ENCODE results near the gene DRAXIN. TPM values are rescaled to one million over a fixed set of nuclear protein-coding genes. Genes with fewer than 3 reads are reported as not detected.
A peak's percentile ranks its signal among the peaks of the same experiment; 100 is the strongest.

DRAXIN gene
- total RNA-seq, 1 experiment from 2014 or later, result 20.5 TPM

DNA sequence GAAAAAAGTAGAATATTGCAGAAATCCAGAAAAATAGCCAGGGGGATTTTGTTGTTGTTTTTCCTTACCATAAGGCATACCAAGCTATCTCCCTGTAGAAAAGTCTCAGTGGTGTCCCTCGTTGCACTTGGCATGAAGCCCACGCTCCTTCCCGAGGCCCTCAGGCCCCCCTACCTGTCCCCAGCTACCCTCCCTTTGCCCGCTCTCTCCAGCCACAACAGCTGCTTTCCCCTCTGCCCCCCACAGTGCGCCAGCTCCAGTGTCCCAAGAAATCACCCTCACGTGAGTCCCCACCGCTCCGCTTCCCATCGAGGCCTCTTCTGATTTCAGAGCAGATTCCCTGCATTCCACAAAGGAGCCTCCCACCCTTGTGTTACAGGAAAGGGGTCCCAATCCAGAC is 52.8 kb downstream of the DRAXIN start:
- no peak overlapping the region for H4K91ac ChIP-seq (ENCODE audit: insufficient read length, low read depth, low read length)
- H3K4me1 Mint-ChIP-seq, result peaks cover 14 to 25% of the 10 kb centered on the region in 2 experiments
- TF ChIP-seq, protein P1, sequence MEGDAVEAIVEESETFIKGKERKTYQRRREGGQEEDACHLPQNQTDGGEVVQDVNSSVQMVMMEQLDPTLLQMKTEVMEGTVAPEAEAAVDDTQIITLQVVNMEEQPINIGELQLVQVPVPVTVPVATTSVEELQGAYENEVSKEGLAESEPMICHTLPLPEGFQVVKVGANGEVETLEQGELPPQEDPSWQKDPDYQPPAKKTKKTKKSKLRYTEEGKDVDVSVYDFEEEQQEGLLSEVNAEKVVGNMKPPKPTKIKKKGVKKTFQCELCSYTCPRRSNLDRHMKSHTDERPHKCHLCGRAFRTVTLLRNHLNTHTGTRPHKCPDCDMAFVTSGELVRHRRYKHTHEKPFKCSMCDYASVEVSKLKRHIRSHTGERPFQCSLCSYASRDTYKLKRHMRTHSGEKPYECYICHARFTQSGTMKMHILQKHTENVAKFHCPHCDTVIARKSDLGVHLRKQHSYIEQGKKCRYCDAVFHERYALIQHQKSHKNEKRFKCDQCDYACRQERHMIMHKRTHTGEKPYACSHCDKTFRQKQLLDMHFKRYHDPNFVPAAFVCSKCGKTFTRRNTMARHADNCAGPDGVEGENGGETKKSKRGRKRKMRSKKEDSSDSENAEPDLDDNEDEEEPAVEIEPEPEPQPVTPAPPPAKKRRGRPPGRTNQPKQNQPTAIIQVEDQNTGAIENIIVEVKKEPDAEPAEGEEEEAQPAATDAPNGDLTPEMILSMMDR (conservative IDR thresholded peaks at IDR 0.05), result no peak

More for the DNA sequence above, 52.8 kb downstream of the DRAXIN start:
- Histone ChIP-seq H3K27me3 (ENCODE audit: insufficient read depth, low read length) (no peaks in the 10 kb centered on the region), H3K27ac (ENCODE audit: insufficient read length, low read depth, low read length) (no peak overlapping the region), H3K18ac (ENCODE audit: insufficient read length, low read depth, low read length) (no peak overlapping the region), H3K9me3 (ENCODE audit: control insufficient read depth, low read depth, low read length) (no peaks in the 10 kb centered on the region), H4K5ac (ENCODE audit: insufficient read length, low read depth, low read length) (no peak overlapping the region), H2BK15ac (ENCODE audit: low read depth, low read length) (no peak overlapping the region), H3K4ac (ENCODE audit: low read depth, low read length) (no peak overlapping the region), H2BK120ac (ENCODE audit: low read depth, low read length, poor library complexity, severe bottlenecking) (no peak overlapping the region), H3K56ac (ENCODE audit: insufficient read length, low read depth, low read length) (no peak overlapping the region), H2BK5ac (ENCODE audit: insufficient read length, low read length) (no peak overlapping the region), H3K9ac (ENCODE audit: extremely low read depth, insufficient read length, low read length) (no peak overlapping the region), H4K8ac (replicated peaks; ENCODE audit: insufficient read length, low read depth, low read length) (no peak overlapping the region), H3K4me2 (ENCODE audit: insufficient read depth, insufficient read length, low read length) (no peak overlapping the region), H3K14ac (ENCODE audit: insufficient read depth, low read length) (no peak overlapping the region), H4K20me1 (ENCODE audit: control insufficient read depth, insufficient read depth, insufficient read length) (no peaks in the 10 kb centered on the region), H2BK20ac (ENCODE audit: low read depth, low read length, poor library complexity, severe bottlenecking) (no peak overlapping the region), H2AFZ (ENCODE audit: low read length) (no peak overlapping the region), H2BK12ac (ENCODE audit: insufficient read length, low read depth, low read length) (no peak overlapping the region), H3K79me1 (ENCODE audit: insufficient read depth, low read depth, low read length, poor library complexity, severe bottlenecking) (no peaks in the 10 kb centered on the region), H2AK5ac (ENCODE audit: insufficient read length, low read length) (no peak overlapping the region), H3K4me1 (ENCODE audit: insufficient read depth, low read length) (no peaks in the 10 kb centered on the region), H3T11ph (ENCODE audit: low read length) (no peak overlapping the region), H3K79me2 (ENCODE audit: insufficient read depth, low read length) (no peaks in the 10 kb centered on the region), H3K23ac (ENCODE audit: insufficient read length, low read depth, low read length) (no peak overlapping the region), H3K23me2 (ENCODE audit: insufficient read length, low read depth, low read length, poor library complexity, severe bottlenecking) (no peaks in the 10 kb centered on the region)
- Mint-ChIP-seq H3K9me3 (no peaks in the 10 kb centered on the region; a peak in 1 of 5 replicates), H3K27me3 (ENCODE audit: low read depth) (no peaks in the 10 kb centered on the region), H3K36me3 (ENCODE audit: insufficient read depth in 1 of 3, low read depth in 3 of 3) (peaks cover 9 to 30% (median 28%) of the 10 kb centered on the region in 3 experiments; a peak in 6 of 7 replicates), H3K27ac (peak overlapping the region in 2 of 3 experiments; percentile 30 to 59; a peak in 2 of 7 replicates), H3K4me3 (no peak overlapping the region; a peak in 1 of 5 replicates)
- no CpG with 5 or more reads among the region's 9 CpGs for WGBS (ENCODE audit: extremely low coverage, insufficient read length, low lambda C conversion rate)
- no peak for DNase-seq

Measured in H9 (cell line).